HG02571 (cell line): Measurements from ENCODE around the gene PLB1.

Experiments
- ATAC-seq: cut with Tn5 transposase; IDR thresholded peaks from one replicate; pipeline ENCODE4 v1.9.1; 2021; ENCODE audit warnings: mild to moderate bottlenecking, moderate library complexity; ENCODE audit not compliant: unreplicated experiment

PLB1 gene

DNA sequence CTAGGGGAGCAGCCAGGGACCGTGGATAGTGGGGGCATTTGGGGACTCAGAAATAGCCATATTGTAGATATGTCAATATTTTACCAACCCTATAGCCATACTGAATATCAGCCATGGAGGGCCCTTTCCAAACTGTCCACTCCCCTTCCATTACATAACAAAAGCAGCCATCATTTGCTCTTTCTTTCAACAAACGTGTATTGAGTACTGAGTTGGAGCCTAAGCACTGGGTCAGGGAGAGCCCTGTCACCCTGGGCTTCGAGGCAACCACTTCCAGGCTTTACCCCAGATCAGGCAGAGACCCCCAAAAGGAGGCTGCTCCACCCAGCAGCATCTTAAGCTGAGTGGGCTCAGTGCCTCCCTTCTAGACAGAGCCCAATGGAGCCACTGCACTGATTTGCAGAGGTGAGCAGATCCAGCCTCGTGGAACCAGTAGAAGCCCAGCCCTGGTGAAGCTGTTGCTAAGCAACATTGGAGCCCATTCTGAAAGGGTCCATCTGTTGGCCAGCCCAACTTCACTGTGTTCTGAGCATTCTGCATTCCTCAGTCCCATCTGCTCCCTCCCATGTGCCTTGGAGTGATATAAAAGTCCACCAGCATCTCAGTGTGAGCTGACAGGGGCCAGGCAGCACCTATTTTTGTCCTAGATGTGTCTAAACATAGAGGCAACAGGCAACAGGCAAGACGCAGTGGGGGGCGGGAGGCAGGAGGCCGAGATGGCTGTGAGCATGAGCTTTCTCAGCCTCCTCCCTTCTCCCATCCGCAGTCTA, 112.1 kb downstream of the PLB1 start:
- ATAC-seq: no peak

DNA sequence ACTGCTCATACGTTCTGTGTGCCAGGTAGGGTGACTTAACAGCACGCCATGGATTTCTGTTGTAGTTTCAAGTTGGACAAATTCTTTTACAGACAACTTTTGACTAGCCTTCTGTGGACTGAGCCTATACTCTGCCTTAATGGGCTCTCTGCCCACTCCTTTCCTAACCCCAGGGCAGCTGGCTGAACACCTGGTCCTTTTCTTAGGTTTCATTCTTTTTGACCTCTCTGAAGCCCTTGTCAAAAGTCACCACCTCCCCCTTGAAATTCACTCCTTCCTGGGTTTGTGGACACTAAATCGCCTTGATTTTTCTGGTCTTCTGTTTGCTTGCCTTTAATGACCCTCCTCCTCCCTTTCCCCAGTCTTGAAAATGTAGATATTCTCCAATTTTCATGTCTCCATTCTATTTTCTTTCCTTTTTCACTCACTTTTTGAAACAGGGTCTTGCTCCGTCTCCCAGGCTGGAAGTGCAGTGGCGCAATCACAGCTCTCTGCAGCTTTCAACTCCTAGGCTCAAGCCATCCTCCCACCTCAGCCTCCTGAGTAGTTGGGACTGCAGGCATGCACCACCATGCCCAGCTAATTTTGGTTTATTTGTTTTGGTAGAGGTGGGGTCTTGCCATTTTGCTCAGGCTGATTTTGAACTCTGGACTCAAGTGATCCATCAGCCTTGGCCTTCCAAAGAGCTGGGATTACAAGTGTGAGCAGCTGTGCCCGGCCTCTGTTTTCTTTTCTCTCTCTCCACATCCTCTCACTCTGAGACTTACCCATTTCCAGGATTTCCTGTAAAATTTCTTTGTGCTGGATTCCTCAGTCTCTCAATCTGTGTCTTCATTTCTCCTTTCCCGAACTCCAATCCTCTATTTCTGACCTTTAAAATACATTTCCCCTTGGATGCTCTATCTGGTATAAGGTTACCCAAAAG, 112.9 kb downstream of the PLB1 start:
- ATAC-seq: no peak

DNA sequence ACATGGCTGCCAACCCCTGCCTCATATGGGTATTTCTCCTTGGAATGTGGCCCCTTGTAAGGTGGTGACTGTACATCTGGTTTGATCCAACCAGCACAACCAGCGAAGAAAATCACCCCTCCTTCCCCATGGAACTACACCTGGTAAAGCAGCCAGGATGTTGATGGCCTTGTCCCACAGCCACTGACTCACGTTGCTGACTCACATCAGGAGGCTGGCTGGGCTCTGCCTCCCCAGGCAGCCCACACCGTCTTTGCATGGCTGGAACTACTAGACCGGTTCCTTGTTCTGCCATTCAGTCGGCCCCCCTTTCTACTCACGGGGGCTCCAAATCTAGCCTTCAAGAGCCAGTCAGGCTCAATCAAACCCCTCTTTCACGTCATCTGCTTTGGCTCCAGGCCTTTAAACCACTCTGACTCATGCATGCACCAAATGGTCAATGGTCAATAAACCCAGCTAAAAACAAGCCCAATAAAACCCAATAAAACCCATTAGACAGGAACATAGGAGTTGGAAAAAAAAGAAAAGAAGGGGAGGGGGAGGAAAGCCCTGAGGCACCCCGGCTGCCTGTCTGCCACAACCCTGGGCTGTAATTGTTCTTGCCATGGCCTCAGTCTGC, 114.8 kb downstream of the PLB1 start:
- ATAC-seq: no peak

DNA sequence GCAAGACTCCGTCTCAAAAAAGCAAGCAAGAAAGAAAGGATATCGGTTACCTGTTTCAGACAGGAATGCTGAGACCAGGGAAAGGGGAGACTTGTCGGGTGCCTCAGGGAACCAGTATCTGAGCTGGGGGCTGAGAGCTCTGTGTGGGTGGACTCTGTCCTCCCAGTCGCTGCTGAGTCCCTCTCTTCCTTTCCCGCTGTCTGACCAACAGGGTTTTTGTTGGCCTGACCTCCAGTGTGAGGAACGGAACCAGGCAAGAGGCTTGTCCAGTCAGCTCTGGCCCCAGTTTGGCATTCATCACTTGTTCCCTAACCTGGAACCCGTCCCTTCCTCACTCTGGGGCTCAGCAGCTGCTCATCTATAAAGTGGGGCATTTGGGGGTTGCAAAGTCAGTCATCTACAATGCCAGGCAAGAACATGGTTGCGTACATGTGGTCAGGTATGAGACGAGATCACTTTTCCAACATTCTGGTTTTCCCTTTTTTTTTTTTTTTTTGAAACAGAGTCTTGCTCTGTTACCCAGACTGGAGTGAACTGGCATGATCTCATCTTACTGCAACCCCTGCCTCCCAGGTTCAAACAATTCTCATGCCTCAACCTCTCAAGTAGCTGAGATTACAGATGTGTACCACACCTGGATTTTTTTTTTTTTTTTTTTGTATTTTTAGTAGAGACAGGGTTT, 116.4 kb downstream of the PLB1 start:
- ATAC-seq: no peak

DNA sequence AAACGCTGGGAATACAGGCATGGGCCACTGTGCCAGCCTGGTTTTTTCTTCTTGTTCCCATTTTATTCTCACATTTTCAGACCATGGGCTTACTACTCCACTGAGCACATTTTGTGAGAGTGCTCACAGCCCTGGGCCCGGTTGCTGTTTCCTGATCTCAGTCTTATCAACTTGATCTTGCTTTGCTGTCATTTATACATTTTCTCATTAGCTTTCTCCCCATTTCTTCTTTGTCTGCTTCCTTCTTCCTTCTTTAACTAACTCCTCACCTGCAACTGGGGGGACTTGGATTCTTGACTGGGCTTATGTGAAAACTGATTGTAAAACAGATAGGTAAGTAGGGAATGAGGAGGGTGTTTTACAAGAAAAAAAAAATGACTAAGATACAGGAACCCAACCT, 117.3 kb downstream of the PLB1 start:
- no peak for ATAC-seq

DNA sequence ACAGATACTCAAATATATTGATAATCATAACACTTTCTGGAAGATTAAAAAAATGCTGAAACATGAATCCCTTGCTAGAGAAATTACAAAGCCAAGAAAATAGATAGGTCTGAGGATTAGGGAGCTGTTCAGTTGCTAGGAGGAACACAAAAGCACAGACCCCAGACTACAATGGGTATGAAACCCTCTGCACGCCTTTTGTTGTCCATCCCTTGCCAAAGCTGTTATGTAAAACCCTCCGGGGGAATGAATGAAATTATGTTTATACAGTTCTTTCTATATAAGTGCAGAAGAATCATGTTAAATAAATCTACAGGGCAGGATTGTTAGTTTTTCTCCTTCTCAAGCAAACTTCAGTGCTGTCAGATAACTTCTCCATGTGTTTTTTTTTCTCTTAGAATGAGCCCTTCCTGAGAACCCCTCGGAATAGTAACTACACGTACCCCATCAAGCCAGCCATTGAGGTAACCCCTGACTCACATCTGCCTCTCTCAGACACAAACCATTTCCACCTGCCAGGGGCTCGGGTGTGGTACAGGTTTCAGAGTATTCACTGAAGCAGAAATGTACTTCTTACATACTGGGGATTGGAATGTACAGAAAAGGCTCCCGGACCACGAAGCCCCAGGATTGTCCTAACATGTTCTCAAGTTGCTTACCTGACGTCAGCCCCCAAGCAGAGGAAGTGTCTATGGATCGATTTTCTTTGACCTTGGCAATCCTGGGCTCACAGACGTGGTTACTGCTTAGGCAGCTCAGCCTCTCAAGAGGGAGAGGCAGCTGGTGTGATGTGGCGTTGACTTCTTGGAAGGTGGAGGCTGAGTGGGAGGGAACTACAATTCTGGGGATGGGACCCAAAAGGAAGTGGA, 118.0 kb downstream of the PLB1 start:
- ATAC-seq: no peak

DNA sequence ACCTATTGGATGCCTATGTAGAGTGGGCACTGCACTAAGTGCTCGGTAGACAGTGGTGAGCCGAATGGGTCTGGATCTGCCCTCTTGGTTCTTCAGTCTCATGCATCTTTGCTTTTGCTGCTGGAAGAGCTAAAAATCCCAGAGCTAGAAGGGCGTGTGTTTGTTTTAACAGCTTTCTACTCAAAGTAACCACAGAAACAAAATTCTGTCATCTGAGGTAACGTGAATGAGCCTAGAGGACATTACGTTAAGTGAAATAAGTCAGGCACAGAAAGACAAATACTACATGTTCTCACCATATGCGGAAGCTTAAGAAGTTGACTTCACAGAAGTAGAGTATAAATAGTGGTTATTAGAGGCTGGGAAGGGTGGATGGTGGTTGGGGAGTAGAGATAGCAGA, 119.8 kb downstream of the PLB1 start:
- no peak for ATAC-seq

DNA sequence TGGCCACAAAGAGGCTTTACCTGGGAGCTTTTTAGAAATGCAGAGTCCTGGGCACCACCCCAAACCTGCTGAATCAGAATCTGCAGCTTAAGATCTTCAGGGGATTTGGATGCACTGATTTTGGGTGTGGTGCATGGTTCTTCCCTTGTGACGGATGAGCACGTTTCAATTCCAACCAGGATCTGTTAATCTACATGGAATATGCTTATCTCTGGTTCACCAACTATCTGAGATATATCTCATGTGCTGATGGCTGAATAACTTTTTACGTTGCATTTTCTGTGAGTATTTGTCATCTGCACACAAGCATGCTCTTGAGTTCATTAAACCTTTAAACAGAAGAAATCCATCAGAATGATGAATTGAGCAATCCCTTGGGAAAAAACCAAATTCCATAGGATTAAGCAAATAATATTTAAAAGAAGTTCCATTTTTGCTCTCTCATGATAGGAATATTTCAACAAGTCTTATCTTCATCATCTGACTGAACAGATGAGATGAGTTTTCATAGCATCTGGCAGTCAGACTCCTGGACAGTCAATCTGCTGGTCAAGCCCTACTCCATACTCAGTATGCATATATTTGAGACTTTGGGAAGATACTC, 120.6 kb downstream of the PLB1 start:
- ATAC-seq: no peak

DNA sequence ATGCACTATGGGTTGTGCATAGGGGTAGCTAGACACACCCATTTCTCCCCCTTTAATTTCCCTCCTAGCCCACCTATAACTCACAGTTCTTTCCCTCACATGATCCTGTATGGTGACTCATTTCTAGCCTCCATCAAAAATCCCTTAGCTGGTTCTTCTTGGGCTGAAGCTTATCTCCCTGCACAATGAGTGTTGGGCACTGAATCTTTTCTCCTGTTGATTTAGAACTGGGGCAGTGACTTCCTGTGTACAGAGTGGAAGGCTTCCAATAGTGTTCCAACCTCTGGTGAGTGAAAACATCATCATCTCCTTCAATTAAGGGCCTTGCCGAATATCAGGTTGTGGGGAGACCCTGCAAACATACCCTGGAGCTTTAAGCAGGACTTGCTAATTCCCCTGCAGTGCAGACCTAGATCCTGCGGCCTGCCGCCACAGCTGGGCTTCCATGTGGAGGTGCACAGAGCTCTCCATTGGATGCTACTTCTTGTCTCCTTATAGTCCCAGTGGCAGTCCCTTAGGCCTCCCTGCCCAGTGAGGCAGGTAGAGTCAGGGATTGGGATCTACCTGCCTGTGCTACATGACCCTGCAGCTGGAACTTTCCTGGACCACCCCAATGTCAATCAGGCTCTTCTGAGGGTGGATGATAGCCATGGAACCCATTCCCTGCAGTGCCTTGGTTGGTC, 121.8 kb downstream of the PLB1 start:
- no peak for ATAC-seq

DNA sequence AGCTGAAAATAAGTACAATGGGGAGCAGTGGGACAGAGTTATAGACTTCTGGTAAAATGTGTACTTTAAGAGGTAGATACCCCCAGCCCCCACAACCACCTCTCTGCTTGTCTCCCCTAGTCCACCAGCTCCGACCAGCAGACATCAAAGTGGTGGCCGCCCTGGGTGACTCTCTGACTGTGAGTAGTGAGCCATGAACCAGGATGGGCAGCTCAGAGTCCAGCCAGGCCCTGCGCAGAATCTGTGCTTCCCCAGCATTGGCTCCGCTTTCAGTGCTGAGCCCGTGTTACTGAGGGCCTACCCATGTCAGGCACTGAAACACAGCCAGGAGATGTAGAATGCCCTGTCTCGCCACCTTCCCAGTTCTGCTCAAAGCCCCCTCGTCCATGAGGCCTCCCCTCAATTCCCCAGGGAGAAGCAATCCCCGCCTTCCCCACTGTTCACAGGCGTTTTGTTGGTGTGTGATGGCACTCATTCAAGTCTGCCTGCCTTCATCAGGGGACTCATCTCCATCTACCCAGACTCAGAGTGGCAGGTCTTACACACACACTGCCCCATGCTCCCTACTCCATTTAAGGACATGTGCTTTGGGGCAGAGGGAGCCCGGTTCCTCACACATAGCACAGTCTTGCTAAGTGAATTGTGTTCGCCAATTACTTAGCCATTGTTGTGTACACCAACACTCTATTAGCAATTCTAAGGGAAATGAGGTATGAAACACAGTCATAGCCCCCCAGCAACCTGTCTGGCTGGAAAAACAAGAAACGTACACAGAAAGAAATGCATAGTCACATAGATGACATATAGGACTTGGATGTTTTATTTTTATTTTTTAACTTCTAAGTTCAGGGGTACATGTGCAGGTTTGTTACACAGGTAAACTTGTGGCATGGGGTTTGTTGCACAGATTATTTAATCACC, 122.6 kb downstream of the PLB1 start:
- ATAC-seq: no peak

DNA sequence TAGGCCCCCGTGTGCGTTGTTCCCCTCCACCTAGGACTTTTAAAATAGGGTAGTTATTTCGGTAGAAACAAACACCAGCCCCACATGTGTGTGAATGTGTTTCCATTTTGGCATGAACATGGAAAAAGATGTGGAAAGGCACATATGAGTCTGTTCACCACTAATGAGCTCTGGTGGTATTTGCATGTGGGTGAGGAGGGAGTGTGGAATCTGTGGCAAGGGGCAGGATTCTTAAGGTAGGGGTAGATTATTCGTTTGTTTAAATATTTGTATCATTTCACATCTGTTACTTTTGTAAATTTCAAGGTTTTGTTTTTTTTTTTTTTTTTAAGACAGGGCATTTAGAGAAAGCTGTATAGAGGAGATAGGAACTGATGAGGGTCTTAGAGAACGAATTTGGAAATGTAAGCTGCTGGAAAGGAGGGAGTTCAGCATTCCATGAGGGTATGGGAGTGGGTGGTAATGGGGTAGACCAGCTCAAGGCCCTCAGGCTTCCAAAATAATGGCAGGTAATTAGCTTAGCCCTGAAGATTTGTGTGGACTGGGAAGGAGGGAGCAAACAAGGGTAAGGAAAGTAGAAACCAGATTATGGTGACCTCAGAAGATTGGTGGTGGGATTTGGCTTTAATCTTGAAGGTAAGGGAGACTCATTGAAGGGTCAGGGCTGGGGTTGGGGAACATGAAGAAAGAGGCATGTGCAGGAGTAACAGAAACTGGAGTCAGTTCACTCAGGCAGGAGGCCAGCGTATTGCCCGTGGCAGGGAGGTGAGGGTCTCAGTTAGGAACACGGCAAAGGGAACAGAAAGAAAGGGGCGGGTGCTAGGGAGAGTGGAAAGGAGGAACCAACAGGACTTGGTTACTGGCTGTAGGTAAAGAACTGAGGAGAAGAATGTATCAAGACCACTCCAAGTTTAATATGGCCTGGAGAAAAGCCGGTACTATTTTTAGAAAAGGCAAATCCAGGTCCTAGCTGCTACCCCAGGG, 123.6 kb downstream of the PLB1 start:
- ATAC-seq: no peak

DNA sequence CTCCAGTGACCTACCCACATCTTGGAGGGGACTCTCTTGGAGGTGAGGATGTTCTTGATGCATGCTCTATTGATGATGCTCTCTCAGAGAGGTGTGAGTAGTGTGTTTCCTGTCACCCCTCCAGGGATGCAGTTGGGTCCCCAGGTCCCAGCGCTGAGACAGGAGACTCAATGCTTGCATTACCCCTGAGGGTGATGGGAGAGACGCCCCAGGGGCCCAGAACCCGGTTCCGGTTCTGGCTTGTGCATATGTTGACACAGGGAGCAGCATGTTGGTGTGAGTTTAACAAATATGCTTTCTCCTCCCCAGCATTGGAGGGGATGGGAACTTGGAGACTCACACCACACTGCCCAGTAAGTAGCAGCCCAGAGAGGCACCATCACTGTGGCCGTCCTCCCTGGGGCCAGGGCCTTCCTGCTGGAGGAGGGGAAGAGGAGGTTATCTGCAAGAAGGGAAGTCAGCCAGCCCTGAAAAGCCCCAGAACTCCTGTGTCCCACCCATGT, 124.5 kb downstream of the PLB1 start:
- ATAC-seq: no peak

DNA sequence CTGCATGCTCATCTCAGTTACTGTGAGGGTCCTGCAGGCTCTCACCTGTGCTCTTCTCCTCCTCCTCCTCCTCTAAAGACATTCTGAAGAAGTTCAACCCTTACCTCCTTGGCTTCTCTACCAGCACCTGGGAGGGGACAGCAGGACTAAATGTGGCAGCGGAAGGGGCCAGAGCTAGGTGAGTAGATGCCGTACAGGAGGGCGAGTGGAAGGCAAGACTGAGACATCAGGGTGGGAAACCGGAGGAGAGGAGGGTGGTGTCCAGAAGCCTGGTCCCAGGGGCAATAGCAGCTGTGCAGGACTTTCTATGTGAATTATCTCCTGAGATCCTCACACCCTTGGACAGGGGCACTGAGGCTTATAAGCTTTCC, 124.9 kb downstream of the PLB1 start:
- ATAC-seq: no peak

DNA sequence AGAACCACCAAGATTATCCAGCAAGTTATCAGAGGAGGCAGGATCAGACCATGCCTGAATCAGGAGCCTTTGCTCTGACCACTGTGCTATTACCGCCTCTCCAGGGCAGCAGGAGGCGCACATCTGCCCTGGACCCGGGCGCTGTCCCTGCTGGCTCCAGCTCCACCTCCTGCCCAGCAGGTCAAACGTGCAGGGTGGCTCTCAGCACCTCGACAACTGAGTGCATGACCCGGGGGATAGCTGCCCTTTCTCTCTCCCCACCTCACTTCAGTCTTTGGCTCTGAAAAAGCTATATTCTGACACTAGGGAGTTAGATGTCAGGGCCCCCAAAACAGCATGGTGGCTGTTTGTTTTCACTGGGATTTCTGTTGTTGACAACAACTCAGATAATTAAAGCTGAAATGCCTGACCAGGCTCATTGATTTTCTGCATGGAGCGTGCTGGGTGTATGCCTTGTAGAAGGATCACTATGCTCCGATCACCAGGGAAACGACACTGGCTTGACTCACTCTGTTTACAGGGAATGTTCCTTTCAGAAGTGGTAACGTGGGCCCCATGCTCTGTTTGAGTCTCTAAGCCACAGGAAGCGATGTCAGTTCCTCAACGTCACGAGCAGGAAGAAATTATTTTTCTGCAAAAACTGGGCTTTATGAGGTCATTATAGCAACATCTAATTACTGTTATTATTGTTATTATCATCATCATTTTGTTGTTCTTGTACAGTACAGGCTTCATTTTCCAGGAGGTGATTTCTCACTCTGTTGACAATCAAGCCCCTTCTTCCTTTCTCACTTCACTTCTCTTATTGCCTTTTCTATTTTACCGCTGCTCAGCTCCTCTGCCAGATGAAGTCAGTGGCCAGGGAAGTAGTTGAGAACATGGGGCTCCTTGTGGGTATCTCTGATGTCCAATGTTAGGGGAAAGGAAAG, 125.6 kb downstream of the PLB1 start:
- ATAC-seq: no peak

DNA sequence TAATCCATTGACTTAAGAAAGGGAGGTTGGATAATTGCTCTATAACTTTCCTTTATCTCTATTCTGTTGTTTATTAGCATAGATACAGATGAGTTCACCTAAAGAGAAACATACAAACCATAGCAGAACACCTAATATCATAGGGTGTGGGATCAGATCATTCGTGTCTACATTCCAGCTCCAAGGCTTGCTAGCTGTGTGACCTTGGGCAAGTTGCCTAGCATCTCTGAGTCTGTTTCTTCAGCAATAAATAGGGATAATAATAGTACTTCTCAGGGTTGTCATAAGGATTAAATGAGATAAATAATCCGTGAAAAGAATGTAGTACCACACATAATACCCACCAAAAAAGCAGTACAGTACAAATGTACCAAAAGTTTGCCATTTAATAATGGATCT, 126.2 kb downstream of the PLB1 start:
- no peak for ATAC-seq
